Measurements from ENCODE around the gene COQ8B.

COQ8B gene

GRCh38 chr19:40717325-40717879 is 716 bp upstream of the COQ8B start:
- DNase-seq: no peak

- DNase-seq: no peak
Measured at GRCh38 chr19:40716031-40716481, 630 bp downstream of the COQ8B start.

- peak; percentile 89 to 91 for DNase-seq
Measured at GRCh38 chr19:40714441-40715299, 2.0 kb downstream of the COQ8B start.

GRCh38 chr19:40713939-40714338 is 2.7 kb downstream of the COQ8B start:
- DNase-seq: no peak

- no peak for DNase-seq
Measured at GRCh38 chr19:40709817-40710216, 6.9 kb downstream of the COQ8B start.

GRCh38 chr19:40707615-40708014 is 9.1 kb downstream of the COQ8B start:
- no peak for DNase-seq

- DNase-seq: no peak
Measured at GRCh38 chr19:40705950-40706619, 10.6 kb downstream of the COQ8B start.

- no peak for DNase-seq
Measured at GRCh38 chr19:40705362-40705651, 11.4 kb downstream of the COQ8B start.

- DNase-seq: no peak
Measured at GRCh38 chr19:40704491-40705361, 12.0 kb downstream of the COQ8B start.

GRCh38 chr19:40703029-40703755 is 13.5 kb downstream of the COQ8B start:
- DNase-seq: no peak

- DNase-seq: no peak
Measured at GRCh38 chr19:40702337-40703012, 14.2 kb downstream of the COQ8B start.

- no peak for DNase-seq
Measured at GRCh38 chr19:40701758-40702157, 14.9 kb downstream of the COQ8B start.

- DNase-seq: no peak
Measured at GRCh38 chr19:40700083-40700482, 16.6 kb downstream of the COQ8B start.

GRCh38 chr19:40697007-40697406 is 19.7 kb downstream of the COQ8B start:
- DNase-seq: no peak

- DNase-seq: no peak
Measured at GRCh38 chr19:40695881-40696280, 20.8 kb downstream of the COQ8B start.

- no peak for DNase-seq
Measured at GRCh38 chr19:40693896-40694295, 22.8 kb downstream of the COQ8B start.

- DNase-seq: no peak
Measured at GRCh38 chr19:40693150-40693788, 23.4 kb downstream of the COQ8B start.

- no peak for DNase-seq
Measured at GRCh38 chr19:40692212-40692551, 24.5 kb downstream of the COQ8B start.

GRCh38 chr19:40691421-40692211 is 25.1 kb downstream of the COQ8B start:
- peak in 1 of 2 experiments; percentile 76 for DNase-seq

- peak; percentile 84 to 94 for DNase-seq
Measured at GRCh38 chr19:40690693-40691420, 25.8 kb downstream of the COQ8B start.
